ENCODE results near the gene CDK17.

DNA sequence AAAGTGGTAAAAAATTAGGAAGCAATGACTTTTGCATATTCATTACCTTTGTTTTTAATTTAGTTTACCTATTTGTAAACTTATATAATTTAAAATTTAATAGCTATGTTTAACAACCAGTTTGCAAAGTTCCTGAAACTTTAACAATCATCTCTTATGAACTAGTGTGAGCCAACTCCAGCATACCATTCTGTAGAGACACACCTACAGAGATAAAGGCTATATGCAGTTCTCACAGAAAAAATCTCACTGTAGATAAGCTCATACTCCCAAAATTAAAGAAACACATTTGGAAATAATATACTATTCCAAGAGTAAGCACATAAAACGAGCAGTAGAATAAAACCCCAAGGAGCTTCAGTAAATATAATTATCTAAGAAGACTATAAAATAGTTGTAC lies 77.5 kb downstream of the CDK17 start:
- TF ChIP-seq, protein P1, sequence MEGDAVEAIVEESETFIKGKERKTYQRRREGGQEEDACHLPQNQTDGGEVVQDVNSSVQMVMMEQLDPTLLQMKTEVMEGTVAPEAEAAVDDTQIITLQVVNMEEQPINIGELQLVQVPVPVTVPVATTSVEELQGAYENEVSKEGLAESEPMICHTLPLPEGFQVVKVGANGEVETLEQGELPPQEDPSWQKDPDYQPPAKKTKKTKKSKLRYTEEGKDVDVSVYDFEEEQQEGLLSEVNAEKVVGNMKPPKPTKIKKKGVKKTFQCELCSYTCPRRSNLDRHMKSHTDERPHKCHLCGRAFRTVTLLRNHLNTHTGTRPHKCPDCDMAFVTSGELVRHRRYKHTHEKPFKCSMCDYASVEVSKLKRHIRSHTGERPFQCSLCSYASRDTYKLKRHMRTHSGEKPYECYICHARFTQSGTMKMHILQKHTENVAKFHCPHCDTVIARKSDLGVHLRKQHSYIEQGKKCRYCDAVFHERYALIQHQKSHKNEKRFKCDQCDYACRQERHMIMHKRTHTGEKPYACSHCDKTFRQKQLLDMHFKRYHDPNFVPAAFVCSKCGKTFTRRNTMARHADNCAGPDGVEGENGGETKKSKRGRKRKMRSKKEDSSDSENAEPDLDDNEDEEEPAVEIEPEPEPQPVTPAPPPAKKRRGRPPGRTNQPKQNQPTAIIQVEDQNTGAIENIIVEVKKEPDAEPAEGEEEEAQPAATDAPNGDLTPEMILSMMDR (IDR thresholded peaks at IDR 0.05) = no peak
- no peak for TF ChIP-seq EP300 (IDR thresholded peaks at IDR 0.05)
- TF ChIP-seq POLR2AphosphoS5 (IDR thresholded peaks at IDR 0.05) = no peak
- no peak for TF ChIP-seq POLR2A (IDR thresholded peaks at IDR 0.05)
